Cardiac fibroblast (primary cell): ENCODE data around the gene TXNDC17.

Source experiments
- DNase-seq, 2 donors: peaks; one replicate each; pipeline versions ENCODE4 v3.0.0 to v3.0.0-alpha.2; 2010; ENCODE audit warnings: low read depth in 2 of 2
- H3K4me3 ChIP-seq, 2 donors: replicated peaks in 1 of 2; 1 replicate in 1 of 2; 2 replicates in 1 of 2; pipeline ENCODE4 v1.5.1; 2011; ENCODE audit warnings: low read depth in 2 of 2, low read length in 2 of 2, mild to moderate bottlenecking in 2 of 2, moderate library complexity in 1 of 2
- CTCF ChIP-seq: IDR thresholded peaks from one replicate; pipeline ENCODE4 v1.5.1; 2011; ENCODE audit warnings: low read depth, mild to moderate bottlenecking, low read length, inconsistent platforms

The TXNDC17 gene

GRCh38 chr17:6677158-6677831, 36.4 kb downstream of the TXNDC17 start:
- H3K4me3 ChIP-seq: no peak overlapping the region
- peak; percentile 6 to 9 for DNase-seq
- TF ChIP-seq CTCF: no peak

GRCh38 chr17:6677946-6678345, 37.1 kb downstream of the TXNDC17 start:
- no peak for DNase-seq
- H3K4me3 ChIP-seq: no peak overlapping the region
- no peak for TF ChIP-seq CTCF

- no peak for DNase-seq
- no peak overlapping the region for H3K4me3 ChIP-seq
- no peak for TF ChIP-seq CTCF
Observed at GRCh38 chr17:6679241-6679640, 38.4 kb downstream of the TXNDC17 start.

- no peak for DNase-seq
- TF ChIP-seq CTCF: no peak
Observed at GRCh38 chr17:6681176-6681575, 40.3 kb downstream of the TXNDC17 start.

GRCh38 chr17:6681671-6682070, 40.8 kb downstream of the TXNDC17 start:
- no peak for TF ChIP-seq CTCF
- H3K4me3 ChIP-seq: no peak overlapping the region
- peak in 1 of 2 donors; percentile 13 for DNase-seq

More at GRCh38 chr17:6681176-6681575, 40.3 kb downstream of the TXNDC17 start:
- H3K4me3 ChIP-seq: no peak overlapping the region

- H3K4me3 ChIP-seq: no peak overlapping the region
- TF ChIP-seq CTCF: no peak
- DNase-seq: no peak
Observed at GRCh38 chr17:6682339-6682738, 41.5 kb downstream of the TXNDC17 start.
